OCI-LY1 (cell line): ENCODE measurements around the gene RPN1.

Experiments used
- H2AFZ ChIP-seq: fragments of 200-600 bp; sonication (generic), shearing (Covaris generic); 2 replicates; pipeline ENCODE4 v1.6.0; 2014; ENCODE audit warnings: antibody characterized with exemption, mild to moderate bottlenecking, low read length
- H3F3A ChIP-seq: fragments of 200-600 bp; sonication (generic), shearing (Covaris generic); 2 replicates; pipeline ENCODE4 v1.6.0; 2014; ENCODE audit warnings: mild to moderate bottlenecking, antibody characterized with exemption, low read length, moderate library complexity; ENCODE audit not compliant: insufficient read depth
- H3K27ac ChIP-seq: fragments of 200-600 bp; sonication (generic); 2 replicates; pipeline ENCODE4 v1.5.1; 2014; ENCODE audit warnings: low read length, mixed run types, mild to moderate bottlenecking, low read depth; ENCODE audit not compliant: poor library complexity, severe bottlenecking
- H3K27me3 ChIP-seq: fragments of 200-600 bp; sonication (generic); 2 replicates; pipeline ENCODE4 v1.6.0; 2014; ENCODE audit warnings: antibody characterized with exemption, mild to moderate bottlenecking, low read length, moderate library complexity; ENCODE audit not compliant: insufficient read depth
- H3K36me3 ChIP-seq: fragments of 200-600 bp; sonication (generic); 2 replicates; pipeline ENCODE4 v1.6.1; 2014; ENCODE audit warnings: mild to moderate bottlenecking, antibody characterized with exemption, low read length, moderate library complexity, mixed read lengths; ENCODE audit not compliant: insufficient read depth
- H3K4me1 ChIP-seq: fragments of 200-600 bp; sonication (generic); 2 replicates; pipeline ENCODE4 v1.5.1; 2014; ENCODE audit warnings: mild to moderate bottlenecking, low read length, moderate library complexity; ENCODE audit not compliant: insufficient read depth, severe bottlenecking
- H3K4me2 ChIP-seq: fragments of 200-600 bp; sonication (generic), shearing (Covaris generic); 2 replicates; pipeline ENCODE4 v1.6.1; 2014; ENCODE audit warnings: low read length
- H3K4me3 ChIP-seq: fragments of 200-600 bp; sonication (generic); 2 replicates; pipeline ENCODE4 v1.5.1; 2014; ENCODE audit warnings: low read length, low read depth, mild to moderate bottlenecking, mixed read lengths; ENCODE audit not compliant: poor library complexity, severe bottlenecking
- H3K79me2 ChIP-seq: fragments of 200-600 bp; shearing (Covaris generic); 2 replicates; pipeline ENCODE4 v1.6.1; 2016; ENCODE audit warnings: mixed run types, low read length, mixed read lengths; ENCODE audit not compliant: insufficient read depth
- H3K9ac ChIP-seq: fragments of 200-600 bp; sonication (generic), shearing (Covaris generic); 2 replicates; pipeline ENCODE4 v1.6.1; 2014; ENCODE audit warnings: mild to moderate bottlenecking, low read length, mixed read lengths
- H3K9me2 ChIP-seq: fragments of 200-600 bp; sonication (generic), shearing (Covaris generic); 2 replicates; pipeline ENCODE4 v1.6.1; 2014; ENCODE audit warnings: low read depth, mild to moderate bottlenecking, low read length, mixed read lengths
- H3K9me3 ChIP-seq: fragments of 200-600 bp; shearing (Covaris generic); 2 replicates; pipeline ENCODE4 v1.6.1; 2014; ENCODE audit warnings: low read length, mixed read lengths
- H4K20me1 ChIP-seq: fragments of 200-600 bp; sonication (generic), shearing (Covaris generic); 2 replicates; pipeline ENCODE4 v1.6.0; 2016; ENCODE audit warnings: mild to moderate bottlenecking, low read length; ENCODE audit not compliant: insufficient read depth
- EZH2 ChIP-seq: fragments of 200-600 bp; sonication (generic), shearing (Covaris generic); IDR thresholded peaks from 2 replicates; pipeline ENCODE4 v1.8.0; 2017; ENCODE audit warnings: borderline replicate concordance, mixed run types, mild to moderate bottlenecking, antibody characterized with exemption, low read length, moderate library complexity, mixed read lengths
- TF ChIP-seq, protein P1 (sequence below): fragments of 200-600 bp; sonication (generic), shearing (Covaris generic); IDR thresholded peaks from 2 replicates; pipeline ENCODE4 v1.5.1; 2017; ENCODE audit warnings: mild to moderate bottlenecking, antibody characterized with exemption, low read length, moderate library complexity, mixed read lengths

Gene RPN1

DNA sequence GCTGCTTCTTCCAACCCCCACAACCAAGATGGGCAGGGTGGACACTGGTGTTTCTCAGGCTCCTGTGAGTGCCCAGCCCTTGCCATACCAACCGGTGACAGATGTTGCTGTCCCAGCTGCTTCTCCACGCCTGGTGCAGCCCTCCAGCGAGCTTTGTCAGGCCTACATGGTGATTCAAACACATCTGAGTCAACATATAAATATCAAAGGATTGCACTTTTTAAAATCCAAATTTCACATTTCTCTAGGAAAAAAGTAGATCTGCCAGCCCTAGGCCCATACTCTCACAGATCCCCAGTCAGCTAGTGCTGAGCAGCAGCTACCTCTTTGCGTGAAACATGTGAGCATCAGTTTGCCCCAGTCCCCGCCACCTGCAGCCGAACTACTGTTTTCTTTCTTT, 52.7 kb downstream of the RPN1 start:
- no peaks in the 10 kb centered on the region for H3K36me3 ChIP-seq
- no peaks in the 10 kb centered on the region for H3F3A ChIP-seq
- no peak overlapping the region for H3K4me3 ChIP-seq
- no peak overlapping the region for H3K27ac ChIP-seq
- no peaks in the 10 kb centered on the region for H3K9me2 ChIP-seq
- no peak overlapping the region for H3K4me2 ChIP-seq
- H3K79me2 ChIP-seq, result no peaks in the 10 kb centered on the region
- H3K9me3 ChIP-seq, result no peaks in the 10 kb centered on the region
- H2AFZ ChIP-seq, result no peak overlapping the region
- TF ChIP-seq EZH2, result no peak
- TF ChIP-seq, protein P1, sequence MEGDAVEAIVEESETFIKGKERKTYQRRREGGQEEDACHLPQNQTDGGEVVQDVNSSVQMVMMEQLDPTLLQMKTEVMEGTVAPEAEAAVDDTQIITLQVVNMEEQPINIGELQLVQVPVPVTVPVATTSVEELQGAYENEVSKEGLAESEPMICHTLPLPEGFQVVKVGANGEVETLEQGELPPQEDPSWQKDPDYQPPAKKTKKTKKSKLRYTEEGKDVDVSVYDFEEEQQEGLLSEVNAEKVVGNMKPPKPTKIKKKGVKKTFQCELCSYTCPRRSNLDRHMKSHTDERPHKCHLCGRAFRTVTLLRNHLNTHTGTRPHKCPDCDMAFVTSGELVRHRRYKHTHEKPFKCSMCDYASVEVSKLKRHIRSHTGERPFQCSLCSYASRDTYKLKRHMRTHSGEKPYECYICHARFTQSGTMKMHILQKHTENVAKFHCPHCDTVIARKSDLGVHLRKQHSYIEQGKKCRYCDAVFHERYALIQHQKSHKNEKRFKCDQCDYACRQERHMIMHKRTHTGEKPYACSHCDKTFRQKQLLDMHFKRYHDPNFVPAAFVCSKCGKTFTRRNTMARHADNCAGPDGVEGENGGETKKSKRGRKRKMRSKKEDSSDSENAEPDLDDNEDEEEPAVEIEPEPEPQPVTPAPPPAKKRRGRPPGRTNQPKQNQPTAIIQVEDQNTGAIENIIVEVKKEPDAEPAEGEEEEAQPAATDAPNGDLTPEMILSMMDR, result no peak
- no peaks in the 10 kb centered on the region for H3K4me1 ChIP-seq
- no peak overlapping the region for H3K9ac ChIP-seq
- H4K20me1 ChIP-seq, result no peaks in the 10 kb centered on the region
- no peaks in the 10 kb centered on the region; the same call in none of the 2 replicates for H3K27me3 ChIP-seq

DNA sequence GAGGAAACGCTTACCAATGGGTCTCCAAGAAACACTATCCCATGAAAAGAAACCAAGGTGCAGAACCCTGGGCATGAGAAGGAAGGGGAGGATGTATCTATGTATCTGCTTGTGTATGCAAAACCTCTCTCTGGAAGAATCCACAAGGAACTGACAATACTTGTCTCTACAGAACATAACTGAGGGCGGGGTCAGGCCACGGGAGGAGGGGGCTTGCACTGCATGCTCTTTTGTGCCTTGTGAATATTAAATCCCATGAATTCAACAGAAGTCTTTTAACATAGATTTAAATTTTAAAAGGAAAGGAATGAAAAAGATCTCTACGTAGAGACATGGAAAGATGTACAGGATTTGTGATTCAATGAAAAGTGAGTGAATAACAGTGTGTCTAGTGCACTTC, 57.8 kb downstream of the RPN1 start:
- Histone ChIP-seq H3K27me3 (peaks cover 7% of the 10 kb centered on the region; the same call in 1 of the 2 replicates), H3K4me3 (no peak overlapping the region), H3K4me2 (no peak overlapping the region), H2AFZ (no peak overlapping the region), H4K20me1 (no peaks in the 10 kb centered on the region), H3K36me3 (no peaks in the 10 kb centered on the region), H3F3A (no peaks in the 10 kb centered on the region), H3K79me2 (no peaks in the 10 kb centered on the region), H3K9ac (no peak overlapping the region), H3K4me1 (peaks cover 8% of the 10 kb centered on the region), H3K9me3 (no peaks in the 10 kb centered on the region), H3K9me2 (no peaks in the 10 kb centered on the region), H3K27ac (no peak overlapping the region)
- no peak for TF ChIP-seq EZH2
- TF ChIP-seq, protein P1, result no peak

DNA sequence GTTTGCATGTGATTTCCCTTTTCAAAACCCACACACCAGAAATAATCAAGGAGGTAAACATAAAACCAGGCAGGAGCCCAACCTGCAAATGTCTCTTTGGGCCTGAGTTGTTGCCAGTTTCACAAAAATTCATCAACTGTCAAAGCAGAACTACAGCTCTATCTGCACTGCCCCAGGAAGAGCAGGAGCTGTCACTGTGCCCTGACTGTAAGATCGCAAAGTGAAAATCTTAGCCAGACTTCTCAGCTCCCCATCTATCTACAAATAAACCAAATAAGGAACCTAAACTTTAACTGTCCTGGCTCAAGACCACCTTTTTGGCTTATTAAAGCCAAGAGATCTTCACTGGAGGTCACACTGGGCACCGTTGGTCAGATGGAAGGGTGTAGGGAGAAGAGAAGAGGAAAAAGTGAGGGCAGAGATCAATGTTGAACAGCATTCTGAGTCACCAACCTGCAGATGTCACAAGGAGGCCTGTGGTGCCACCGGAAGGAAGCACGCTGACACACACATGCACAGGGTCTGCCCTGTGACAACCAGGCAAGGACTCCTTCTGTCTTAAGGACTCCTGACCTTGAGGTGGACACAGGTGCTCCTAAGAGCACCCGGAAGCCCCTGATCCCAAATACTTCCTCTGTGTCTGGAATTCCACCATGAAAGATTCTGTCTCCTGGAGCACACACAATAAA, 58.7 kb downstream of the RPN1 start:
- Histone ChIP-seq H3K9ac (no peak overlapping the region; the same call in 1 of the 2 replicates), H3K79me2 (no peaks in the 10 kb centered on the region), H3K27ac (no peak overlapping the region), H3K4me2 (no peak overlapping the region), H3F3A (no peaks in the 10 kb centered on the region), H4K20me1 (no peaks in the 10 kb centered on the region), H3K27me3 (peaks cover 7% of the 10 kb centered on the region; the same call in 1 of the 2 replicates), H3K4me3 (no peak overlapping the region), H3K36me3 (no peaks in the 10 kb centered on the region), H3K4me1 (peaks cover 8% of the 10 kb centered on the region), H2AFZ (no peak overlapping the region), H3K9me3 (no peaks in the 10 kb centered on the region), H3K9me2 (no peaks in the 10 kb centered on the region)
- TF ChIP-seq, protein P1, result no peak
- TF ChIP-seq EZH2, result no peak
